ENCODE results near the gene TPRG1L. TPM values are rescaled to one million over a fixed set of nuclear protein-coding genes. Genes with fewer than 3 reads are reported as not detected.
A peak's percentile ranks its signal among the peaks of the same experiment; 100 is the strongest.

Gene TPRG1L
- total RNA-seq, 1 donor from 2014 or later = 10.6 TPM

- Mint-ChIP-seq H3K27me3 (ENCODE audit: insufficient read depth, low read depth) (peaks cover 12% of the 10 kb centered on the region), H3K36me3 (peaks cover 3% of the 10 kb centered on the region), H3K9me3 (no peaks in the 10 kb centered on the region), H3K4me1 (peaks cover 22% of the 10 kb centered on the region), H3K27ac (peak overlapping the region; percentile 20), H3K4me3 (no peak overlapping the region)
- Histone ChIP-seq H3K4me3 (no peak overlapping the region), H4K20me1 (ENCODE audit: low read depth) (no peaks in the 10 kb centered on the region), H3K9me3 (ENCODE audit: low read depth) (no peaks in the 10 kb centered on the region), H3K27me3 (peaks cover 34% of the 10 kb centered on the region), H3K4me1 (no peaks in the 10 kb centered on the region), H3K9ac (no peak overlapping the region), H3K4me2 (no peak overlapping the region), H3F3A (ENCODE audit: low read depth) (no peaks in the 10 kb centered on the region), H3K36me3 (no peaks in the 10 kb centered on the region), H3K27ac (no peak overlapping the region), H3K79me2 (ENCODE audit: low read depth) (no peaks in the 10 kb centered on the region), H2AFZ (replicated peaks) (no peak overlapping the region)
- TF ChIP-seq CTCF (IDR thresholded peaks at IDR 0.05) = no peak
- no peak for TF ChIP-seq EZH2 (IDR thresholded peaks at IDR 0.05)
- TF ChIP-seq EZH2phosphoT487 (IDR thresholded peaks at IDR 0.05) = no peak
- no peak for DNase-seq (ENCODE audit: low spot score)
Measured at GRCh38 chr1:3672971-3673361, 48.2 kb downstream of the TPRG1L start.

GRCh38 chr1:3673381-3674099 lies 48.7 kb downstream of the TPRG1L start:
- Histone ChIP-seq H3K4me2 (no peak overlapping the region), H3K27ac (no peak overlapping the region), H3K79me2 (ENCODE audit: low read depth) (no peaks in the 10 kb centered on the region), H3K9ac (no peak overlapping the region), H3K9me3 (ENCODE audit: low read depth) (no peaks in the 10 kb centered on the region), H2AFZ (replicated peaks) (no peak overlapping the region), H3K36me3 (no peaks in the 10 kb centered on the region), H3F3A (ENCODE audit: low read depth) (no peaks in the 10 kb centered on the region), H3K4me1 (no peaks in the 10 kb centered on the region), H3K27me3 (peaks cover 28% of the 10 kb centered on the region), H3K4me3 (no peak overlapping the region), H4K20me1 (ENCODE audit: low read depth) (no peaks in the 10 kb centered on the region)
- peaks cover under 1% of the 10 kb centered on the region for H3K36me3 Mint-ChIP-seq
- H3K4me1 Mint-ChIP-seq = peaks cover 17% of the 10 kb centered on the region
- H3K27me3 Mint-ChIP-seq (ENCODE audit: insufficient read depth, low read depth) = peaks cover 8% of the 10 kb centered on the region
- H3K9me3 Mint-ChIP-seq = no peaks in the 10 kb centered on the region
- DNase-seq (ENCODE audit: low spot score) = no peak
- H3K27ac Mint-ChIP-seq = peak overlapping the region; percentile 20
- no peak for TF ChIP-seq EZH2phosphoT487 (IDR thresholded peaks at IDR 0.05)
- no peak for TF ChIP-seq CTCF (IDR thresholded peaks at IDR 0.05)
- no peak for TF ChIP-seq EZH2 (IDR thresholded peaks at IDR 0.05)
- no peak overlapping the region for H3K4me3 Mint-ChIP-seq

- Histone ChIP-seq H3K4me2 (no peak overlapping the region), H3K4me1 (no peaks in the 10 kb centered on the region), H3K9me3 (ENCODE audit: low read depth) (no peaks in the 10 kb centered on the region), H3K4me3 (no peak overlapping the region), H3K36me3 (no peaks in the 10 kb centered on the region), H2AFZ (replicated peaks) (no peak overlapping the region), H3K27me3 (peaks cover 20% of the 10 kb centered on the region), H3K27ac (no peak overlapping the region), H4K20me1 (ENCODE audit: low read depth) (no peaks in the 10 kb centered on the region), H3K79me2 (ENCODE audit: low read depth) (no peaks in the 10 kb centered on the region), H3F3A (ENCODE audit: low read depth) (no peaks in the 10 kb centered on the region), H3K9ac (no peak overlapping the region)
- Mint-ChIP-seq H3K9me3 (no peaks in the 10 kb centered on the region), H3K4me3 (no peak overlapping the region), H3K36me3 (no peaks in the 10 kb centered on the region), H3K4me1 (peaks cover 16% of the 10 kb centered on the region), H3K27me3 (ENCODE audit: insufficient read depth, low read depth) (peaks cover 11% of the 10 kb centered on the region), H3K27ac (no peak overlapping the region)
- TF ChIP-seq EZH2 (IDR thresholded peaks at IDR 0.05) (no peak), EZH2phosphoT487 (IDR thresholded peaks at IDR 0.05) (no peak), CTCF (IDR thresholded peaks at IDR 0.05) (no peak)
- no peak for DNase-seq (ENCODE audit: low spot score)
Measured at GRCh38 chr1:3674100-3675094, 49.6 kb downstream of the TPRG1L start.

Measured in neural progenitor cell (in vitro differentiated cells).